ENCODE results near the gene GIT2. TPM values are rescaled to one million over a fixed set of nuclear protein-coding genes. Genes with fewer than 3 reads are reported as not detected.
"Not testable (repeated sequence)": the region's sequence is repeated elsewhere in the genome, so short reads cannot be mapped to it uniquely, and the experiment has no call there.

The GIT2 gene
- total RNA-seq, 1 donor, result 50.8 TPM

DNA sequence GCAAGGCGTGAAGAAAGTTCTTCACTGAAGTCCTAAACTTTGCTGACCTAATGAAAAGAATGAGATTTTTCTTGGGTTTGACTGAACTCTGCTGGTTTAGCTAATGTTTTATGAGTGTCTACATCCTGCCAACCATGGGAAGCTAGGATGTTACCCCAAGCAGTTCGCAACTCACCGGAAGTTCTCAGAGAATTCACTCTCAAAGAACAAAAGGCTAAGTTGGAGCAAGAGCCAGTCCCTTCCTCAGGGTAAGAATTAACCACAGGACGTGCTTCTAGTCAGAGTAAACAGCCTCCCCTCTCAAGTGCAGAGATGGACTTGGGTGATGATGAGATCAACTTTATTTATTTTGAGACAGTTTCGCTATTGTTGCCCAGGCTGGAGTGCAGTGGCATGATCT is 58.8 kb downstream of the GIT2 start:
- TF ChIP-seq, protein P1, sequence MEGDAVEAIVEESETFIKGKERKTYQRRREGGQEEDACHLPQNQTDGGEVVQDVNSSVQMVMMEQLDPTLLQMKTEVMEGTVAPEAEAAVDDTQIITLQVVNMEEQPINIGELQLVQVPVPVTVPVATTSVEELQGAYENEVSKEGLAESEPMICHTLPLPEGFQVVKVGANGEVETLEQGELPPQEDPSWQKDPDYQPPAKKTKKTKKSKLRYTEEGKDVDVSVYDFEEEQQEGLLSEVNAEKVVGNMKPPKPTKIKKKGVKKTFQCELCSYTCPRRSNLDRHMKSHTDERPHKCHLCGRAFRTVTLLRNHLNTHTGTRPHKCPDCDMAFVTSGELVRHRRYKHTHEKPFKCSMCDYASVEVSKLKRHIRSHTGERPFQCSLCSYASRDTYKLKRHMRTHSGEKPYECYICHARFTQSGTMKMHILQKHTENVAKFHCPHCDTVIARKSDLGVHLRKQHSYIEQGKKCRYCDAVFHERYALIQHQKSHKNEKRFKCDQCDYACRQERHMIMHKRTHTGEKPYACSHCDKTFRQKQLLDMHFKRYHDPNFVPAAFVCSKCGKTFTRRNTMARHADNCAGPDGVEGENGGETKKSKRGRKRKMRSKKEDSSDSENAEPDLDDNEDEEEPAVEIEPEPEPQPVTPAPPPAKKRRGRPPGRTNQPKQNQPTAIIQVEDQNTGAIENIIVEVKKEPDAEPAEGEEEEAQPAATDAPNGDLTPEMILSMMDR (IDR thresholded peaks at IDR 0.05; ENCODE audit: insufficient read depth, low read length), result no peak
- no peak for DNase-seq (ENCODE audit: low read depth)
- no peak overlapping the region for H3K4me3 ChIP-seq (ENCODE audit: low read depth, low read length)

DNA sequence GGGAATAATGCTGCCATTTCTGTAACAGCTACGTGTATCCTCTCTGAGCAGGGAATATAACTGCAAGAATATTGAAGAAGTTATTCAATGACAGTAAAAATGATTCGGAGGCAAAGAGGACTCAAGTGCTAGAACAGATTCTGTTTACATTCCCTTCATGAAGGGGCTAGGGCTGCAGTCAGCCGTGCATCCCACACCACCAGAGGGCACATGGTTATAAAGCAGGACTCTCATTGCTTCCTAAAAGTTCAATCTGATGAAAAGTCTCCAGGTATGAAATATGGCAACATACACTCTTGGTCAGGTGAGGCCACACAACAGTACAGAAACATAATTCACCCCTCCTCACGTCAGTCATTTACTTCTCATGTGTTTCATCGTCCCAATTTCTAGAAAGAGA is 62.1 kb downstream of the GIT2 start:
- peak; percentile 29 for DNase-seq (ENCODE audit: low read depth)
- TF ChIP-seq, protein P1 (IDR thresholded peaks at IDR 0.05; ENCODE audit: insufficient read depth, low read length), result peak; percentile 58

DNA sequence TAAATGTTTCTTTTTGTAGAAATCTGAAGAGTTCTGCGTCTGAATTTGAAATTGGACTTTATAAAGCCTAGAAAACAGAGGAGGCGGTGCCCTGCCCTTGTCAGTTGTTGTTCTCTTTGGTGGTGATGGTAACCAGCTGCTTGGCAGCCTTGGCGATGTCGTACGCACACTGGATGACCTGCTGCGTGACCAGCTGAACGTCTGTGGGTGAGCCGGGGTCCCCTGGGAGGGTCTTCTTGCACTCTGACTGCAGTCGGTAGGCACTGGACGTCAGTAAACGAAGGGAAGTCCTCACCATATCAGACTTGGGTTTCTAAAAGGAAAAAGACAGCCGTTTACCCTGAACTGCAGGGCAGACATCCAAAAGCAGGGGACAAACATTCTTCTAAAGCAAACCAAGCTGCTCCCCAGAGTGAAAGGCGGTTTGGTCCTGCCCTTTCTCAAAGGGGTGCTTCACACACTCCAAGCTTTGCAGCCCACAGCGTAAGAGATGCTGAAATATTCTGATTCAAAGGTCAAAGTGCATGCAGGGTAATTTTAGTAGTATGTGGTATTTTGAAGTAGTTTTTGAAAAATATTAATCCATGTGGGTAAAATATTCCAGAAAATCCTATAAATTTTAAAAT is 63.2 kb downstream of the GIT2 start:
- TF ChIP-seq, protein P1 (IDR thresholded peaks at IDR 0.05; ENCODE audit: insufficient read depth, low read length), result no peak
- H3K4me3 ChIP-seq (ENCODE audit: low read depth, low read length), result no peak overlapping the region
- DNase-seq (ENCODE audit: low read depth), result no peak

More for the DNA sequence above, 62.1 kb downstream of the GIT2 start:
- no peak overlapping the region for H3K4me3 ChIP-seq (ENCODE audit: low read depth, low read length)

DNA sequence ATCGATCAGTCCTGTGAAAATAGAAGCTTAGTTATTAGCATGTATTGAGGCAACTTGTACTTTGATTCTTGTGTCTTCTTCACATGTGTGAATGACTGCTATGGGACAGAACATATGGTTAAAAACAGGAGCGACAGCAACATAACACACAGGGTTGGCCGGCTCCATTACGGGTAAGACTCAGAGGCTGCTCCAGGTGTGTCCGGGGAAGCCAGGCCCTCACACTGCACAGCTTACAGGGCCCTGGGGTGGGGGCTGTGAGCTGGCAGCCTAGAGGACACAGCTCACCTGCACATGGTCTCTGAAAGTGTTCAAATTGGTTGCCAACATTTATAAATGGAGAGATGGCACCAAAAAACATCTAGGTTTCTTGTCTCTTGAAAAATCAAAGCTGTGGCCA is 65.0 kb downstream of the GIT2 start:
- TF ChIP-seq, protein P1 (IDR thresholded peaks at IDR 0.05; ENCODE audit: insufficient read depth, low read length), result no peak
- no peak overlapping the region for H3K4me3 ChIP-seq (ENCODE audit: low read depth, low read length)
- DNase-seq (ENCODE audit: low read depth), result no peak

DNA sequence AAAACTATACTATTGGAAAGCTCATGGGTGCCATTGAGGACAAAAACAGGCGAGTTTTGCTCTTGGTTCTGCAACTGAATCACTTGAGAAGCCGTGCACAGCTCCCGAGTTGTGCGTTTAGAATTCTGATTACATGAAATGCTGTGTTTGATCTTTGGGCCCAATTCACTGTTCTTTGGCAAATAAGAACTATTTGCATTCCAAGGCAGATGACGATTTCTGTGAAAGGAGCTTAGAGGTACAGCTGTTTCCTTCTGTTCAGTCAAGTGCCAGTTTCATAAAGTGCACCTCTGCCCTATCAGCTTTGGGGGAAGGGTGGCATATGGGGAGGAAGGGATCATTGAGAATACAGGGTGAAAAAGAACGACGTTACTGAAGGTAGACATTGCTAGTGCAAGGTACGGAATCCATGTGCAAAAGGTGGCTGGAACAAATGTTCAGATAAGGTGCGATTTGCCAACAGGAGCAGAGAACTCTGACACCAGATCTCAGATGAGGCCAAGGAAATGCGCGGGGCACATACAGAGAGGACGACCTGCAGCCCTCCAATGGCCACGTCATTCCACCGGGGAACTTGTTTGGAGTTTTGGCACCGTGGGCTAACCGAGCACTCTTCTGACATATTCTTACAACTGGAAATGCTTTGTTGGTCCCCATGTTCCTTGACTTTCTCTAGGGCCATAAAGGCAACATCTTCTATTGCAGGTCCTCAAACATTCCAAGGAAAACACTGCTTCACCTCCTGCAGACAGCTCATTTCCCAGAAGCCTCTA is 66.0 kb downstream of the GIT2 start:
- H3K4me3 ChIP-seq (ENCODE audit: low read depth, low read length), result no peak overlapping the region
- TF ChIP-seq, protein P1 (IDR thresholded peaks at IDR 0.05; ENCODE audit: insufficient read depth, low read length), result no peak
- DNase-seq (ENCODE audit: low read depth), result peak; percentile 3

DNA sequence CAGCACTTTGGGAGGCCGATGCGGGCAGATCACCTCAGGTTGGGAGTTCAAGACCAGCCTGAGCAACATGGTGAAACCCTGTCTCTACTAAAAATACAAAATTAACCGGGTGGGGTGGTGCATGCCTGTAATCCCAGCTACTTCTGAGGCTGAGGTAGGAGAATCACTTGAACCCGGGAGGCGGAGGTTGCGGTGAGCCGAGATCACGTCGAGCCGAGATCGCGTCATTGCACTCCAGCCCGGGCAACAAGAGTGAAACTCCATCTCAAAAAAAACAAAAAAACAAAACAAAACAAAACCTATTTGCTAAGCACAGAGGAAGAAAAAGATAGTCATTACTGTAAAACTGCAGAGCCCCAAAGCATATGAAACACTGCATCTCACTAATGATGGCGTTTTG is 66.8 kb downstream of the GIT2 start:
- H3K4me3 ChIP-seq (ENCODE audit: low read depth, low read length); DNase-seq (ENCODE audit: low read depth): not testable (repeated sequence)

DNA sequence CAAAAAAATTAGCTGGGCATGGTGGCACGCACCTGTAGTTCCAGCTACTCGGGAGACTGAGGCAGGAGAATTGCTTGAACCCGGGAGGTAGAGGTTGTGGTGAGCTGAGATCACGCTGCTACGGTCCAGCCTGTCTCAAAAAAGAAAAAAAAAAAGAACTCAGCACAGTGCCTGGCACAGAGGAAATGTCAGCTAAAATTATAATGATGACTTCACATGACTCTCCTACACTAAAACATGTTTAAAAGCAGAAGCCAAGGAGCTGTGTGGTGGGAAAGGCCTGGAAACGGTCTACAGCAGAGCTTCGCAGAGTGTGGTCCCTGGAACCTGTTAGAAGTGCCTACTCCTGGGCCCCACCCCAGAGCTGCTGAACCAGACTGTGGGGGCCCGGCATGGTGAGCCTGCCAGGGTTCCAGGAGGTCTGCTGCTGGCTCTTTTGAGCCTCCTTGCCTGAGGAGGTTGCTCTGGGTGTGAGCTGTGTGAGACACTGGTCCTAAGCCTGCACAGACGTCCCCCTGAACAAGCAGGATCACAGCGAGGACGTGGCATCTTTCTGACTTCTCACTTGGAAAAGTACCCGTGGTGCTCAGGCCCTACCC is 68.0 kb downstream of the GIT2 start:
- no peak for DNase-seq (ENCODE audit: low read depth)
- H3K4me3 ChIP-seq (ENCODE audit: low read depth, low read length), result no peak overlapping the region
- TF ChIP-seq, protein P1 (IDR thresholded peaks at IDR 0.05; ENCODE audit: insufficient read depth, low read length), result no peak

Data from fibroblast of the aortic adventitia (primary cell).